Subcutaneous adipose tissue (tissue), 4 donors: ENCODE data around the gene ZNF506. TPM values are rescaled to one million over a fixed set of nuclear protein-coding genes. Genes with fewer than 3 reads are reported as not detected.

Experiments
- CTCF ChIP-seq: fragments of 450-650 bp; IDR thresholded peaks from one replicate; pipeline ENCODE4 v1.5.1; 2016; ENCODE audit warnings: low read depth, mild to moderate bottlenecking, control low read depth, antibody characterized with exemption, moderate library complexity
- total RNA-seq, 4 donors: library from RNA; depleted of rRNA; stranded (reverse); fragments of >200 nt; gene quantifications; one replicate each; pipeline ENCODE4 v1.1.0, GENCODE V29; 2016

Gene ZNF506
- total RNA-seq, 4 donors from 2014 or later: 31.4 to 39.0 (median 36.7) TPM

- no peak for TF ChIP-seq CTCF
Observed at GRCh38 chr19:19835560-19836038, 14.0 kb upstream of the ZNF506 start.

GRCh38 chr19:19826875-19827274 is 5.3 kb upstream of the ZNF506 start:
- TF ChIP-seq CTCF: no peak

- TF ChIP-seq CTCF: no peak
Observed at GRCh38 chr19:19823916-19824315, 2.4 kb upstream of the ZNF506 start.

- no peak for TF ChIP-seq CTCF
Observed at GRCh38 chr19:19820774-19821320, 703 bp downstream of the ZNF506 start.

DNA sequence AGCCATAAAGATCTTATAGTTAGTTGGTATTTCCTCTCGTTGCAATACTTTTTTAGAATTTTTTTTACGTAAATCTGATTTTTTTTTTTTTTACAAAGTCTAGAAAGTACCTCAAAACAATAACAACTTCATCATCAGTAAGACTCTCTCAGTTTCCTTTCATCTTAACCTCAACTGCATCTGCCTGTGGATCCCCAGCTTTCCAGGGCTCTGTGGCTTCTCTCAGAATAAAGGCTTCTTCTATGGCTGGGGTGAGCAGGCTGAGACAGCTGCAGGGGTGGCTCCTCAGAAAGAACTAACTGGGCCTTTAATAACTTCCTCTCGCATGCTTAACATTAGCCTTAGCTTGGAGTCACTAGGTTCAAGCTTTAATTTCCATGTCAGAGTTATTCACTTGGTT is 4.2 kb downstream of the ZNF506 start:
- TF ChIP-seq CTCF: no peak

DNA sequence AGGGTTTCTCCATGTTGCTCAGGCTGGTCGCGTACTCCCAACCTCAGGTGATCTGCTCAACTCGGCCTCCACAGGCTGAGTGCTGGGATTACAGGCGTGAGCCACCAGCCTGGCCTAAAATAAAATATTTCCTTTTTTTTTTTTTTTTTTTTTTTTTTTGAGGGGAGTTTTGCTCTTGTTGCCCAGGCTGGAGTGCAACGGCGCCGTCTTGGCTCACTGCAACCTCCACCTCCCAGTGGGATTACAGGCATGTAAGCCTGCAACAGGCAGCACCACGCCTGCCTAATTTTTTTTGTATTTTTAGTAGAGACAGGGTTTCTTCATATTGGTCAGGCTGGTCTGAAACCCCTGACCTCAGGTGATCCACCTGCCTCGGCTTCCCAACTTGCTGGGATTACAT is 4.9 kb downstream of the ZNF506 start:
- no peak for TF ChIP-seq CTCF

DNA sequence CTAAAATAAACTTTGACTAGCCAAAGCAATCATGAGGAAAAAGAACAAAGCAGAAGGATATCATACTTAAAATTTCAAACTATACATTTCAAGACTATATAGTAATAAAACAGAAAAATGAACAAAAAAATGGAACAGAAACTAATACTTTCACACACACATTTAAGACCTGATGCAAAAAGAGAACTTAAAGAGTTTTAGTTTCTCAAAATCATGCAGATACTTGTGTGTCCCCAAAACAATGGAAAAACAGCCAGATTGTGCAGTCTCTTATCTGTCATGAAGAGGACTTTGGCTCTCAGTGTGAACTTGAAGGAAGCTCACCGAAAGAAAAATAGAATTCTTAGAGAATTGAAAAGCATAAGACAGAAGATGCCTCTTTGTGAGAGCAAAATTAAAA is 16.1 kb downstream of the ZNF506 start:
- no peak for TF ChIP-seq CTCF
